ENCODE results near the gene CNTROB.

GRCh38 chr17:7922269-7922844 lies 9.6 kb upstream of the CNTROB start:
- TF ChIP-seq PKNOX1 (IDR thresholded peaks at IDR 0.05) (no peak), BHLHE40 (IDR thresholded peaks at IDR 0.05; ENCODE audit: borderline replicate concordance) (no peak), ARNT (IDR thresholded peaks at IDR 0.05) (no peak), ELF4 (IDR thresholded peaks at IDR 0.05) (no peak), FOXK2 (IDR thresholded peaks at IDR 0.05) (no peak), SP1 (IDR thresholded peaks at IDR 0.05) (no peak)

All from HEK293T (cell line).